Measurements from ENCODE around the gene GALP.
"Not testable (repeated sequence)": the region's sequence is repeated elsewhere in the genome, so short reads cannot be mapped to it uniquely, and the experiment has no call there.

GRCh38 chr19:56207581-56207980 lies 31.8 kb downstream of the GALP start:
- TF ChIP-seq, protein P1, sequence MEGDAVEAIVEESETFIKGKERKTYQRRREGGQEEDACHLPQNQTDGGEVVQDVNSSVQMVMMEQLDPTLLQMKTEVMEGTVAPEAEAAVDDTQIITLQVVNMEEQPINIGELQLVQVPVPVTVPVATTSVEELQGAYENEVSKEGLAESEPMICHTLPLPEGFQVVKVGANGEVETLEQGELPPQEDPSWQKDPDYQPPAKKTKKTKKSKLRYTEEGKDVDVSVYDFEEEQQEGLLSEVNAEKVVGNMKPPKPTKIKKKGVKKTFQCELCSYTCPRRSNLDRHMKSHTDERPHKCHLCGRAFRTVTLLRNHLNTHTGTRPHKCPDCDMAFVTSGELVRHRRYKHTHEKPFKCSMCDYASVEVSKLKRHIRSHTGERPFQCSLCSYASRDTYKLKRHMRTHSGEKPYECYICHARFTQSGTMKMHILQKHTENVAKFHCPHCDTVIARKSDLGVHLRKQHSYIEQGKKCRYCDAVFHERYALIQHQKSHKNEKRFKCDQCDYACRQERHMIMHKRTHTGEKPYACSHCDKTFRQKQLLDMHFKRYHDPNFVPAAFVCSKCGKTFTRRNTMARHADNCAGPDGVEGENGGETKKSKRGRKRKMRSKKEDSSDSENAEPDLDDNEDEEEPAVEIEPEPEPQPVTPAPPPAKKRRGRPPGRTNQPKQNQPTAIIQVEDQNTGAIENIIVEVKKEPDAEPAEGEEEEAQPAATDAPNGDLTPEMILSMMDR (IDR thresholded peaks at IDR 0.05) = not testable (repeated sequence)
- TF ChIP-seq EP300, POLR2A (IDR thresholded peaks at IDR 0.05): not testable (repeated sequence)
